Activated CD4-positive, alpha-beta T cell treated with anti-CD3 and anti-CD28 coated beads, Interleukin-2, amount 10 ng/mL, durations not matched to agents 24 days and 14 days (primary cell): ENCODE measurements around the gene THTPA. TPM values are rescaled to one million over a fixed set of nuclear protein-coding genes. Genes with fewer than 3 reads are reported as not detected.
"Not testable (repeated sequence)": the region's sequence is repeated elsewhere in the genome, so short reads cannot be mapped to it uniquely, and the experiment has no call there.

Source experiments
- DNase-seq: peaks from one replicate; pipeline ENCODE4 v3.0.0; 2022
- H3K27ac Mint-ChIP-seq: one replicate; pipeline ENCODE4 v1.8.0; 2022; ENCODE audit warnings: mild to moderate bottlenecking, mixed read lengths
- H3K27me3 Mint-ChIP-seq: one replicate; pipeline ENCODE4 v1.8.0; 2022; ENCODE audit warnings: mixed read lengths
- H3K36me3 Mint-ChIP-seq: one replicate; pipeline ENCODE4 v1.8.0; 2022; ENCODE audit warnings: low read depth, mild to moderate bottlenecking, mixed read lengths
- H3K4me1 Mint-ChIP-seq: one replicate; pipeline ENCODE4 v1.8.0; 2021; ENCODE audit warnings: mixed read lengths
- H3K4me3 Mint-ChIP-seq: one replicate; pipeline ENCODE4 v1.8.0; 2022; ENCODE audit warnings: mild to moderate bottlenecking, moderate library complexity, mixed read lengths
- H3K9me3 Mint-ChIP-seq: one replicate; pipeline ENCODE4 v1.8.0; 2021; ENCODE audit warnings: mixed read lengths
- intact Hi-C: fragments of 100-400 bp; cut with micrococcal nuclease; formaldehyde crosslinking; loops from one replicate; pipeline ENCODE4 v1.15.1; 2023
- total RNA-seq: library from RNA; stranded (reverse); gene quantifications from 2 replicates; pipeline ENCODE4 v1.2.3, GENCODE V29; 2022

THTPA gene
- total RNA-seq, 1 donor from 2014 or later: 14.5 TPM

- Mint-ChIP-seq H3K9me3 (no peaks in the 10 kb centered on the region), H3K27ac (no peak overlapping the region), H3K36me3 (no peaks in the 10 kb centered on the region), H3K4me1 (no peaks in the 10 kb centered on the region), H3K4me3 (no peak overlapping the region), H3K27me3 (no peaks in the 10 kb centered on the region)
- intact Hi-C loops: no loop called here
- no peak for DNase-seq
These were observed 31.1 kb upstream of the THTPA start for GRCh38 chr14:23524954-23525353.

- no peak for DNase-seq
- no peaks in the 10 kb centered on the region for H3K27me3 Mint-ChIP-seq
- intact Hi-C loops: no loop called here
- no peak overlapping the region for H3K4me3 Mint-ChIP-seq
- no peak overlapping the region for H3K27ac Mint-ChIP-seq
- no peaks in the 10 kb centered on the region for H3K36me3 Mint-ChIP-seq
- no peaks in the 10 kb centered on the region for H3K9me3 Mint-ChIP-seq
- H3K4me1 Mint-ChIP-seq: peaks cover 2% of the 10 kb centered on the region
These were observed 30.5 kb upstream of the THTPA start for GRCh38 chr14:23525611-23526010.

- H3K4me1 Mint-ChIP-seq: peaks cover 9% of the 10 kb centered on the region
- H3K27ac Mint-ChIP-seq: no peak overlapping the region
- no peaks in the 10 kb centered on the region for H3K36me3 Mint-ChIP-seq
- H3K27me3 Mint-ChIP-seq: no peaks in the 10 kb centered on the region
- intact Hi-C loops: no loop called here
- no peak overlapping the region for H3K4me3 Mint-ChIP-seq
- no peak for DNase-seq
- H3K9me3 Mint-ChIP-seq: no peaks in the 10 kb centered on the region
These were observed 27.5 kb upstream of the THTPA start for GRCh38 chr14:23528555-23528954.

GRCh38 chr14:23529016-23529415 lies 27.1 kb upstream of the THTPA start:
- H3K36me3 Mint-ChIP-seq: no peaks in the 10 kb centered on the region
- no peak overlapping the region for H3K4me3 Mint-ChIP-seq
- no peaks in the 10 kb centered on the region for H3K9me3 Mint-ChIP-seq
- intact Hi-C loops: no loop called here
- H3K4me1 Mint-ChIP-seq: peaks cover 9% of the 10 kb centered on the region
- H3K27ac Mint-ChIP-seq: no peak overlapping the region
- DNase-seq: no peak
- no peaks in the 10 kb centered on the region for H3K27me3 Mint-ChIP-seq

- Mint-ChIP-seq H3K4me3 (no peak overlapping the region), H3K9me3 (no peaks in the 10 kb centered on the region), H3K27ac (no peak overlapping the region), H3K36me3 (no peaks in the 10 kb centered on the region), H3K27me3 (no peaks in the 10 kb centered on the region), H3K4me1 (peaks cover 9% of the 10 kb centered on the region)
- DNase-seq: no peak
- intact Hi-C loops: no loop called here
These were observed 25.6 kb upstream of the THTPA start for GRCh38 chr14:23530375-23531055.

- no peak for DNase-seq
- no peaks in the 10 kb centered on the region for H3K36me3 Mint-ChIP-seq
- intact Hi-C loops: no loop called here
- no peaks in the 10 kb centered on the region for H3K27me3 Mint-ChIP-seq
- no peaks in the 10 kb centered on the region for H3K9me3 Mint-ChIP-seq
- H3K27ac Mint-ChIP-seq: no peak overlapping the region
- H3K4me3 Mint-ChIP-seq: no peak overlapping the region
- peaks cover 9% of the 10 kb centered on the region for H3K4me1 Mint-ChIP-seq
These were observed 24.7 kb upstream of the THTPA start for GRCh38 chr14:23531391-23531790.

- no peaks in the 10 kb centered on the region for H3K36me3 Mint-ChIP-seq
- H3K9me3 Mint-ChIP-seq: no peaks in the 10 kb centered on the region
- H3K27me3 Mint-ChIP-seq: no peaks in the 10 kb centered on the region
- no peak overlapping the region for H3K4me3 Mint-ChIP-seq
- intact Hi-C loops: no loop called here
- H3K4me1 Mint-ChIP-seq: peaks cover 9% of the 10 kb centered on the region
- no peak overlapping the region for H3K27ac Mint-ChIP-seq
- no peak for DNase-seq
These were observed 23.4 kb upstream of the THTPA start for GRCh38 chr14:23532658-23533057.

- H3K27me3 Mint-ChIP-seq: no peaks in the 10 kb centered on the region
- H3K27ac Mint-ChIP-seq: no peak overlapping the region
- no peak overlapping the region for H3K4me3 Mint-ChIP-seq
- H3K4me1 Mint-ChIP-seq: peaks cover 9% of the 10 kb centered on the region
- H3K9me3 Mint-ChIP-seq: no peaks in the 10 kb centered on the region
- no peaks in the 10 kb centered on the region for H3K36me3 Mint-ChIP-seq
- DNase-seq: no peak
- intact Hi-C loops: no loop called here
These were observed 22.2 kb upstream of the THTPA start for GRCh38 chr14:23533652-23534435.

GRCh38 chr14:23535943-23536342 lies 20.1 kb upstream of the THTPA start:
- no peaks in the 10 kb centered on the region for H3K27me3 Mint-ChIP-seq
- peaks cover 7% of the 10 kb centered on the region for H3K4me1 Mint-ChIP-seq
- no peak overlapping the region for H3K27ac Mint-ChIP-seq
- H3K9me3 Mint-ChIP-seq: no peaks in the 10 kb centered on the region
- no peak overlapping the region for H3K4me3 Mint-ChIP-seq
- intact Hi-C loops: no loop called here
- DNase-seq: no peak
- H3K36me3 Mint-ChIP-seq: no peaks in the 10 kb centered on the region

- DNase-seq: no peak
- intact Hi-C loops: no loop called here
- peaks cover 4% of the 10 kb centered on the region for H3K4me1 Mint-ChIP-seq
- no peaks in the 10 kb centered on the region for H3K36me3 Mint-ChIP-seq
- H3K9me3 Mint-ChIP-seq: no peaks in the 10 kb centered on the region
- H3K4me3 Mint-ChIP-seq: no peak overlapping the region
- H3K27me3 Mint-ChIP-seq: no peaks in the 10 kb centered on the region
- H3K27ac Mint-ChIP-seq: no peak overlapping the region
These were observed 19.6 kb upstream of the THTPA start for GRCh38 chr14:23536494-23536893.

- intact Hi-C loops, H3K27me3 Mint-ChIP-seq, H3K36me3 Mint-ChIP-seq, H3K4me3 Mint-ChIP-seq, H3K27ac Mint-ChIP-seq, DNase-seq, H3K9me3 Mint-ChIP-seq, H3K4me1 Mint-ChIP-seq: not testable (repeated sequence)
These were observed 19.2 kb upstream of the THTPA start for GRCh38 chr14:23536906-23537305.

GRCh38 chr14:23537351-23538049 lies 18.6 kb upstream of the THTPA start:
- Mint-ChIP-seq H3K27ac (no peak overlapping the region), H3K36me3 (no peaks in the 10 kb centered on the region), H3K27me3 (no peaks in the 10 kb centered on the region), H3K4me3 (no peak overlapping the region), H3K4me1 (peaks cover 6% of the 10 kb centered on the region), H3K9me3 (no peaks in the 10 kb centered on the region)
- DNase-seq: no peak
- intact Hi-C loops: no loop called here

- Mint-ChIP-seq H3K4me3 (no peak overlapping the region), H3K36me3 (no peaks in the 10 kb centered on the region), H3K27ac (no peak overlapping the region), H3K4me1 (peaks cover 6% of the 10 kb centered on the region), H3K9me3 (no peaks in the 10 kb centered on the region), H3K27me3 (no peaks in the 10 kb centered on the region)
- no peak for DNase-seq
- intact Hi-C loops: no loop called here
These were observed 17.9 kb upstream of the THTPA start for GRCh38 chr14:23538050-23538718.

GRCh38 chr14:23538785-23539184 lies 17.3 kb upstream of the THTPA start:
- Mint-ChIP-seq H3K27ac (no peak overlapping the region), H3K27me3 (no peaks in the 10 kb centered on the region), H3K9me3 (no peaks in the 10 kb centered on the region), H3K4me3 (no peak overlapping the region), H3K4me1 (peaks cover 6% of the 10 kb centered on the region), H3K36me3 (no peaks in the 10 kb centered on the region)
- no peak for DNase-seq
- intact Hi-C loops: loop anchor here (1.0 kb wide), 1 partner anchor 60 kb away; no protein-coding TSS in a partner anchor
